IPS-15b (cell line): Measurements from ENCODE around the gene MAPKAP1.

ENCODE experiments used
- H3K27me3 ChIP-seq: one replicate; pipeline ENCODE4 v1.6.1; 2013; ENCODE audit warnings: low read length; ENCODE audit not compliant: control insufficient read depth, insufficient read depth
- H3K36me3 ChIP-seq: one replicate; pipeline ENCODE4 v1.6.1; 2013; ENCODE audit warnings: low read length; ENCODE audit not compliant: control insufficient read depth, insufficient read depth
- H3K4me1 ChIP-seq: one replicate; pipeline ENCODE4 v1.6.1; 2013; ENCODE audit warnings: mild to moderate bottlenecking, low read length; ENCODE audit not compliant: control insufficient read depth, insufficient read depth
- H3K4me3 ChIP-seq: one replicate; pipeline ENCODE4 v1.5.1; 2013; ENCODE audit warnings: low read depth, low read length
- H3K9ac ChIP-seq: one replicate; pipeline ENCODE4 v1.6.1; 2013; ENCODE audit warnings: low read depth, mild to moderate bottlenecking, low read length
- H3K9me3 ChIP-seq: one replicate; pipeline ENCODE4 v1.6.1; 2013; ENCODE audit warnings: mild to moderate bottlenecking, low read length; ENCODE audit not compliant: control insufficient read depth, insufficient read depth

Gene MAPKAP1

DNA sequence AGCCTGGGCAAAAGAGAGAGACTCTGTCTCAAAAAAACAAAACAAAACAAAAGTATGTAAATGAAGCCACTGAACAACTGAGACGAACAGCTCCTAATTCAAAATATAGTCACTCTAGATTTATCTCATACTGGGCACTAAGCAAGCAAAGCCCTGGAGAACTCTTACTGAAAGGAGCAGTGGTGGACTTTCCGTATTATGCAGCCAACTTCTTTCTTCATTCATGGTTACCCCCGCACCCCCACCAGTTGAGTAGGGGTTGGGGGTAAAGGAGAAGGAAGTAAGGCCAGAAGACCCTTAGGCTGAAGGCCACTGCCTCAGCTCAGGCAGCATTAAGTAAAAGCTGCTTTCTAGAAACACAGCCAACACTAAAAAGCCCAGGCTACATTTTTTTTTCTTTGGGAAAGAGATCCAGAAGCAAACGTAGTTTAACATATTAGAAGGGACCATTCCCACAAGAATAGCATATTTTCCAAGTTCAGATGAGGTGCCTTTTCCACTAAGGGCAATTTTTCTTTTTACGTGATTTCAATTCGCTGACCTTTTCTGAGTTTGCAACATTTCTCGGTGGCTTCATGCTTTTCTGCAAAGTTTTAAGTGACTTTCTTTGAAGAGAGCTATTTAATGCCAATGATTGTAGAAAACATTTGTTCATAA, 55.3 kb downstream of the MAPKAP1 start:
- Histone ChIP-seq H3K9ac (no peak overlapping the region), H3K27me3 (no peaks in the 10 kb centered on the region), H3K36me3 (no peaks in the 10 kb centered on the region), H3K4me3 (no peak overlapping the region), H3K9me3 (no peaks in the 10 kb centered on the region), H3K4me1 (peaks cover 67% of the 10 kb centered on the region)

DNA sequence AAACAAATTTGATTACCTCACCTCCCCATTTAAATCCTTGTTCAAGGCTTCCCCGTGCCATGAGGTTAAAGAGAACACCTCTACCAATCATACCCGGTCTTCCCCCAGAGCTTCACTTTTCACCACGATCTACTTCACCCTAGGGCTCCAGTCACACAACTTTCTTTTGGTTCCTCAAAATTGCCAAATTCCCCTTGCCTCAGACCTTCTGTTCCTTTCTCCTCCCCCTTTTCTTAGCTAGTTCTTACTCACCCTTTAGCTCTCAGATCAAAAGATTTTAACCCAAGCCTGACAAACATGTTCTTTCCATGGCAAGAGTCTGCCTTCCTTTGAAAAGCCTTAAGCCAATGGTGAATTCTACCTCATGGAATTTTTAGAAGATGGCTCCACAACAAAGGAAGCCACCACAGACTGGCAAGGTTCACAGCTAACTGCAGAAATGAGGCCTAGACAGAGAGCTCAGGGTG, 56.7 kb downstream of the MAPKAP1 start:
- Histone ChIP-seq H3K4me3 (no peak overlapping the region), H3K4me1 (peaks cover 59% of the 10 kb centered on the region), H3K9ac (no peak overlapping the region), H3K27me3 (no peaks in the 10 kb centered on the region), H3K36me3 (no peaks in the 10 kb centered on the region), H3K9me3 (no peaks in the 10 kb centered on the region)

DNA sequence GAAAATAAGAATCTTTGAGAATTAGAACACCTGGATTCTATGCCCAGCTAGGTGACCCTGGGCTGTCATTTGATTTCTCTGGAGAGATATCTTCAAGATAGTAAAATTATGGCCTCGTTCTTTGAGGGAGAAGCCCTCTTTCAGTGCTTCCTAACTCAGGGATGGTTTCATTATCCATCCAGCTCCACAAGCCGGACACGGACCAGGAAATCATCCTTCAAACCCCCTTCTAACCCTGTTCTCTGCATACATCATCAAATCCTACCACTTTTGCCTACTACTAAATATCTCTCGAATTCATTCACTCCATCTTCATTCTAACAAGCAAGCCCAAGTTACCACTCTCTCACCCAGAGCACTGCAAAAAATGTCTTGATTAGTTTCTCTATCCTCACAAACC, 57.2 kb downstream of the MAPKAP1 start:
- H3K4me1 ChIP-seq = peaks cover 59% of the 10 kb centered on the region
- no peaks in the 10 kb centered on the region for H3K9me3 ChIP-seq
- no peak overlapping the region for H3K4me3 ChIP-seq
- H3K9ac ChIP-seq = no peak overlapping the region
- H3K36me3 ChIP-seq = no peaks in the 10 kb centered on the region
- no peaks in the 10 kb centered on the region for H3K27me3 ChIP-seq

DNA sequence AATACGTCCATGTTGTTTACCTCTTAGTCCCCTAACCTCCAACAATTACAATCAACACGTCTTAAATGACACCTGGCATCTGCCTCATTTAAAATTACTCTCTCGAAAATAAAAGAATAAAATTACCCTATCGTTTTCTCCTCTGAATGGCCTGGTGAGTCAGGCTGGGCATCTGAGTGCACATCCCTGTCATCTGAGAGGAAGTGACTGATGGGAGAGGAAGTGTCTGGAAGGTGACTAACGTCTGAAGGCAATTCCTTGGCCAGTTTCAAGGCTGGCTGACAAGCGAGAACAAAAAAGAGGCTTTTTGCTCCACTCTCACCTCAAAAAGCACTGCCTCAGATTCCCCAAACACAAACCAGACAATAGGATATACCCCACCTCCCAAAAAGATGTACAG, 57.7 kb downstream of the MAPKAP1 start:
- no peak overlapping the region for H3K4me3 ChIP-seq
- peaks cover 56% of the 10 kb centered on the region for H3K4me1 ChIP-seq

DNA sequence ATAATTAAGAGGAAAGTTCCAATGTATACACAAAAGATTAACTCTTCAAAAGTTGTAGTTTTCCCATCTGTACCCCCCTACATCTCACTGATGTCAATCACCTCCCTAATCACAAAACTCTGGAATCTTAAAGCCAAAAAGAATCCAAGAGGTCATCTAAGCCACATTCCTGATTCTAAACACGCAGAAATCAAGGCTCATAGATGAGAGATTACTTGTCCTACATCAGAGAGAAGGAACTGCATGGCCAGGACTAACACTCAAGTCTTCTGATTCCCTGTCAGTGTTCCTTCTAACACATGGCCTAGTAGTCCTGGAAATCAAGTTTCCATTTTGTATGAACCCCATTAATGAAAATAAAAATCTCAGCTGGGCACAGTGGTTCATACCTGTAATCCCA, 58.7 kb downstream of the MAPKAP1 start:
- no peaks in the 10 kb centered on the region for H3K9me3 ChIP-seq
- no peak overlapping the region for H3K4me3 ChIP-seq
- peaks cover 47% of the 10 kb centered on the region for H3K4me1 ChIP-seq
- no peak overlapping the region for H3K9ac ChIP-seq
- no peaks in the 10 kb centered on the region for H3K36me3 ChIP-seq
- no peaks in the 10 kb centered on the region for H3K27me3 ChIP-seq

More for the DNA sequence above, 57.7 kb downstream of the MAPKAP1 start:
- Histone ChIP-seq H3K27me3 (no peaks in the 10 kb centered on the region), H3K9me3 (no peaks in the 10 kb centered on the region), H3K36me3 (no peaks in the 10 kb centered on the region), H3K9ac (no peak overlapping the region)

DNA sequence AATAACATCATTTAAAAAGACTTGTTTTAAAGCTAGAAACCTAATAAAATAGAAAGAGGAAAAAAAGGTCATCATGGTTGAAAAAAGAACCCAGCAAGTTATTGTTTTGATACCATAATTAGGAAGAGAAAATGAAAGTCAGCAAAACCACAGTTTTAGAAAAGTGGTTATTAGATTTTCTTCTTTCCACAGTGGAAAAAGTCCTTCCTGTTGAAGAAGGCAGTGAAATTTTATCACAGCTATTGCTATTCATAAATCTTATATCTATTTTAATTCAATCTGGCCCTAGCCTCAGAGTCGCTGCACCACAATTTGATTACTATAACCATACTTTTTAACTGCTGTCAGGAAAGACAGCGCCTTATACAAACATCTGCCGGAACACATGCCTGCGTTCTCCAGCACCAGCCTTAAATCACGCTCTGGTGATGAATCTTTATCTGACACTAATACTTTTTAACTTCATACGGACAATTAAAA, 60.3 kb downstream of the MAPKAP1 start:
- Histone ChIP-seq H3K4me3 (no peak overlapping the region), H3K9me3 (no peaks in the 10 kb centered on the region), H3K9ac (no peak overlapping the region), H3K27me3 (no peaks in the 10 kb centered on the region), H3K4me1 (peaks cover 32% of the 10 kb centered on the region), H3K36me3 (no peaks in the 10 kb centered on the region)

DNA sequence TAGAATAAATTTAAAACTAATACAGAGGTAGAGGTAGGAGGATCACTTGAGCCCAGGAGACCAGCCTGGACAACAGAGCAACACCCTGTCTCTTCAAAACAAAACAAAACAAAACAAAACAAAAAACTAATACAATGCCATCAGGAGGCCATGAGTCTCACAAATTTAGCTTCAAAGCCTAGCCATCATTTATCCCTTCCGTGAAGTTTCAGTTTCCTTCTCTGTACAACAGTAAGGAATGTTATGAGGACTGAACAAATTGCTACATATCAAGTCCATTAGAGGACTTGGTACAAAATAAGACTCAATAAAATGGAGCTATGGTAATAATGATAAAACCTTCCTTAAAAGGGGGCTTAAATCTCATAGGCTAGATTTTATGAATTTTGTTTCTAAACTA, 60.8 kb downstream of the MAPKAP1 start:
- Histone ChIP-seq H3K9ac (no peak overlapping the region), H3K9me3 (no peaks in the 10 kb centered on the region), H3K4me1 (peaks cover 29% of the 10 kb centered on the region), H3K36me3 (no peaks in the 10 kb centered on the region), H3K4me3 (no peak overlapping the region), H3K27me3 (no peaks in the 10 kb centered on the region)

DNA sequence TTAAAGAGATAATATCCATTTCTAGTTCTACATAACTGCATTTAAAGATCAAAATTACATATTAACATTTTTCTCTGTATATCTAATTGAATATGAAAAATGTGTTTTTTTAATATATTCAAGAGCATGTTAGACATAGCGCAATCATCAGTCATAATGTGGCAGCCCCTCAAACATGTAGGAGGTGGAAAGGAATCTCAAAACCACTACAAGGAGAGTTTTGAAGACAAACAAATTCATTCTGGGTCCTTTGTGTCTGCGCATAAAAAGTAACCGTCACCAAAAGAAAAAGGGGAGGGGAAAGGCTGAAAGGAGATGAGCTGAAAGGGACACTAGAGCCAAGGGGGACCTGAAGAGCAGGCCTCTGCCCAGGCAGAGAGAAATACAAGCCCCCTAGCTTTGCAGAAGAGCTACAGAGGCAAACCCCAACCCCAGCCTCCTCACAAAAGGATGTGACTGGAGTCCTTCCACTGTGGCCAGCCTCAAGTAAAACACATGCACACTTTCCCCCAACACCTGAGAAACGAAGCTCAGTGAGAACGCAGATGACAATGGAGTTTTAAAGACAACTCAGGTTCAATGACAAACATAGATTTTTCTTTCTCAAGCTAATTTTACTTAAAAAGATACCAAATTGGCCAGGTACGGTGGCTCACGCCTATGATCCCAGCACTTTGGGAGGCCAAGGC, 62.0 kb downstream of the MAPKAP1 start:
- no peaks in the 10 kb centered on the region for H3K36me3 ChIP-seq
- no peaks in the 10 kb centered on the region for H3K27me3 ChIP-seq
- H3K4me1 ChIP-seq = peaks cover 19% of the 10 kb centered on the region
- H3K4me3 ChIP-seq = no peak overlapping the region
- no peaks in the 10 kb centered on the region for H3K9me3 ChIP-seq
- no peak overlapping the region for H3K9ac ChIP-seq

DNA sequence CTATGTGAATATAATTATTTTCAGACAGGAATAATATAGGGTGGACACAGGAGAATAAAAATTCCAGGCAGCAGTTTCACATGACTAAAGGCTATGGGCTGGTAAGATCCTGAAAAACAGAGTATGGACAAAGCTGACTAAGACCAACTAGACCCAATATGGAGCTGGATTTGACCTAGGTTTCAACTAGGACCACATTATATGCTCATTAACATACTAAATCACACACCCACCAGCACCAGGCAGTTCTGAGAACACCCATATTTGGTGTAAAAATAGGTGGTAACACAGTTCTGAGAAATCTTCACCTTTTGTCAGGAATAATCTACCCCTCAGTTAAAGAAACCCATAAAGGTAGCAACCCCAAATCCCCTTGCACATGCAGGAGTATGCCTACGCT, 64.7 kb downstream of the MAPKAP1 start:
- H3K9me3 ChIP-seq = no peaks in the 10 kb centered on the region
- H3K4me3 ChIP-seq = no peak overlapping the region
- H3K9ac ChIP-seq = no peak overlapping the region
- H3K4me1 ChIP-seq = peaks cover 7% of the 10 kb centered on the region
- H3K27me3 ChIP-seq = no peaks in the 10 kb centered on the region
- H3K36me3 ChIP-seq = no peaks in the 10 kb centered on the region

DNA sequence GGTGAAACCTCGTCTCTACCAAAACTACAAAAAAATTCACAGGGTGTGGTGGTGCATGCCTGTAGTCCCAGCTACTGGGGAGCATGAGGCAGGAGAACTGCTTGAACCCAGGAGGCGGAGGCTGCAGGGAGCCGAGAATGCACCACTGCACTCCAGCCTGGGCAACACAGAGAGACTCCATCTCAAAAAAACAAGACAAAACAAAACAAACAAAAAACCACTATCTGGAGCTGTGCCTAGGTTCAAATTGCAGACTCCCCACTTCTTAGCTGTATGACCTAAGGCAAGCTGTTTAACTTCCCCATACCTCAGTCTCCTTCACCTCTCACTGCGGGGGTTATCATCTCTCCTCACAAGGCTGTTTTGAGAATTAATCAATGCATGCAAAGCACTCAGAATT, 68.0 kb downstream of the MAPKAP1 start:
- Histone ChIP-seq H3K27me3 (no peaks in the 10 kb centered on the region), H3K4me1 (peaks cover 3% of the 10 kb centered on the region), H3K9ac (no peak overlapping the region)

DNA sequence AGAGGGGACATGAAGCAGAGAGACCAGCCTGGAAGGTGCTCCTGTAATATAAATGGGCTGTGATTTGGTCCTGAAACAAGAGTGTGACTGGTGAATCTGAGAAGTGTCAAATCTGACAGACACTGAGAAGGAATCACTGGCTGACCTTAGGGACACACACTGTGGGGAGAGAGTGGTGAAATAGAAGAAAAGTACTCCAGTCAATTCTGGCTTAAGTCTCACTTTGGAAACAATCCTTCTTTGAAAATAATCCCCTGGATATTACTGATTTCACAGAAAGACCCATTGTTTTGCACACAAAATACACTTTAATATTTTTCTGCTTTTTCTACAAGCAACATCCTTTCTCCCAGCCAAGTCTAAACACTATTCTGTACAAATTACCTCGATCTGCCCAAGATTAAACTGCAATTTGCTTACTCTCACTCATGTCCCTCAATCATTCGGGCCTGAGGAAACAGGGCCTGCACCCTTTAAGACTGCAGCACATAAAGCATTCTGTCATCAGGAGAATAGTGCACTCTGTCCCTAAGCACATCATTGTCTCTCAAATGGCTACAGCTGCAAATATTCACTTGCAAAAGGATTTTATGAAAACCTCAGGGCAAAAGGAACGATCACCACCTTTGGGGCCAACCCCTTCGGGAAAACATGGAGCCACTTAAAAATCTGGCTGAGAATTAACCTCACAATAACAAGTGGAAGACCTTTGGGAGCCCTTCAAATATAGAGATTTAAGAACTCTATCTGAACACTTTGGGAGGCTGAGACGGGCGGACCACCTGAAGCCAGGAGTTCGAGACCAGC, 68.6 kb downstream of the MAPKAP1 start:
- H3K4me1 ChIP-seq = peaks cover 3% of the 10 kb centered on the region

More for the DNA sequence above, 68.0 kb downstream of the MAPKAP1 start:
- Histone ChIP-seq H3K9me3 (no peaks in the 10 kb centered on the region), H3K36me3 (no peaks in the 10 kb centered on the region), H3K4me3 (no peak overlapping the region)

More for the DNA sequence above, 68.6 kb downstream of the MAPKAP1 start:
- H3K9ac ChIP-seq = no peak overlapping the region
- H3K9me3 ChIP-seq = no peaks in the 10 kb centered on the region
- H3K36me3 ChIP-seq = no peaks in the 10 kb centered on the region
- H3K27me3 ChIP-seq = no peaks in the 10 kb centered on the region
- H3K4me3 ChIP-seq = no peak overlapping the region
